Chondrocyte (in vitro differentiated cells): Measurements from ENCODE around the gene PHLPP1. TPM values are rescaled to one million over a fixed set of nuclear protein-coding genes. Genes with fewer than 3 reads are reported as not detected.

Experiments used
- DNase-seq: peaks from one replicate; pipeline ENCODE4 v3.0.0; 2021; ENCODE audit warnings: mixed read lengths, low spot score
- H3K27ac Mint-ChIP-seq: one replicate; pipeline ENCODE4 v1.8.0; 2021; ENCODE audit warnings: mild to moderate bottlenecking, moderate library complexity, mixed read lengths; ENCODE audit not compliant: unreplicated experiment
- H3K27me3 Mint-ChIP-seq: 2 replicates; pipeline ENCODE4 v1.8.0; 2021; ENCODE audit warnings: low read depth, mixed read lengths
- H3K36me3 Mint-ChIP-seq: 2 replicates; pipeline ENCODE4 v1.8.0; 2021; ENCODE audit warnings: low read depth, mixed read lengths
- H3K4me1 Mint-ChIP-seq: 2 replicates; pipeline ENCODE4 v1.8.0; 2021; ENCODE audit warnings: low read depth, mild to moderate bottlenecking, mixed read lengths
- H3K4me3 Mint-ChIP-seq: one replicate; pipeline ENCODE4 v1.8.0; 2021; ENCODE audit warnings: mild to moderate bottlenecking, moderate library complexity, mixed read lengths; ENCODE audit not compliant: unreplicated experiment
- H3K9me3 Mint-ChIP-seq: 2 replicates; pipeline ENCODE4 v1.8.0; 2021; ENCODE audit warnings: low read depth, mixed read lengths
- CTCF ChIP-seq: fragments of 200-600 bp; sonication (generic); IDR thresholded peaks from 2 replicates; pipeline ENCODE4 v1.5.0; 2021; ENCODE audit warnings: antibody characterized with exemption, mild to moderate bottlenecking, moderate library complexity
- total RNA-seq: library from RNA; stranded (reverse); gene quantifications from 3 replicates; pipeline ENCODE4 v1.2.1, GENCODE V29; 2021

Gene PHLPP1
- total RNA-seq, 1 donor from 2014 or later = 10.4 TPM

DNA sequence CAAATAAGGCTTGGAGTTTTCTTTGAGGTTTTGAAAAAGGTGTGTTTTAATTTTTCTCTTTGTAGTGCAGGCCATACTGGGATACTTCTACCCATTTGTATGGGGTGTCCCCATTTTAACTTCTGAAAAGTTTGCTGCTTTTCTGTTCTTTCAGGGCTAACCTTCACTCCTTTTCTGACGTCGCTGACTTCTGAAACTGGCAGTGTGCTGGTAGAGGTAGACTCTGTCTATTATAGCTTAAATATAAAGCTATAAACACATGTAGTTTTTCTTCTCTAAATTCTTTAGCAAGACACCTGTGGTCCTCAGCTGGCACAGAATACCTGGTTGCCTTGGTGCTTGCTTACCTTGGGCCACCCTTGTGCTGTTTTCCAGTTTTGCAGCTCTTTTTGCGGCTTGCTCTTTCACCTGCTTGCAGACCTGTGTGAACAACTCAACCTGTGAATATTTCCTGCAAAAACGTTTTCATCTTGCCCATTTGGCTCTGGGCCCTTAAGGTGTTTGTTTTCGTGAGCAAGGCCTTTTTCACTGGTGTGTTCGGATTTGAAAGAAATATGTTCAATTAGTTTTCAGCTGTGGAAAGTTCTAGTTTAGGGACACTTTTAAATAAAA is 42.2 kb downstream of the PHLPP1 start:
- Mint-ChIP-seq H3K4me1 (peaks cover 35% of the 10 kb centered on the region), H3K36me3 (no peaks in the 10 kb centered on the region), H3K4me3 (no peak overlapping the region), H3K27ac (no peak overlapping the region), H3K27me3 (no peaks in the 10 kb centered on the region), H3K9me3 (peaks cover 10% of the 10 kb centered on the region)
- no peak for DNase-seq
- TF ChIP-seq CTCF = no peak

GRCh38 chr18:62758591-62758990 is 43.2 kb downstream of the PHLPP1 start:
- Mint-ChIP-seq H3K27ac (no peak overlapping the region), H3K4me3 (no peak overlapping the region), H3K9me3 (peaks cover 10% of the 10 kb centered on the region), H3K36me3 (no peaks in the 10 kb centered on the region), H3K4me1 (peaks cover 39% of the 10 kb centered on the region), H3K27me3 (no peaks in the 10 kb centered on the region)
- no peak for TF ChIP-seq CTCF
- DNase-seq = no peak

- Mint-ChIP-seq H3K27me3 (no peaks in the 10 kb centered on the region), H3K4me1 (peaks cover 46% of the 10 kb centered on the region), H3K4me3 (peak overlapping the region; percentile 42)
Observed at GRCh38 chr18:62759704-62760402, 44.5 kb downstream of the PHLPP1 start.

GRCh38 chr18:62760403-62760734 is 45.0 kb downstream of the PHLPP1 start:
- no peak for DNase-seq
- TF ChIP-seq CTCF = no peak
- no peaks in the 10 kb centered on the region for H3K27me3 Mint-ChIP-seq
- no peaks in the 10 kb centered on the region for H3K36me3 Mint-ChIP-seq
- peaks cover 7% of the 10 kb centered on the region for H3K9me3 Mint-ChIP-seq
- H3K4me1 Mint-ChIP-seq = peaks cover 48% of the 10 kb centered on the region
- H3K4me3 Mint-ChIP-seq = peak overlapping the region; percentile 42
- H3K27ac Mint-ChIP-seq = peak overlapping the region; percentile 89

More at GRCh38 chr18:62759704-62760402, 44.5 kb downstream of the PHLPP1 start:
- peak overlapping the region; percentile 89 for H3K27ac Mint-ChIP-seq
- no peaks in the 10 kb centered on the region for H3K36me3 Mint-ChIP-seq
- peaks cover 10% of the 10 kb centered on the region for H3K9me3 Mint-ChIP-seq
- DNase-seq = no peak
- TF ChIP-seq CTCF = no peak

GRCh38 chr18:62763101-62763521 is 47.8 kb downstream of the PHLPP1 start:
- Mint-ChIP-seq H3K9me3 (no peaks in the 10 kb centered on the region), H3K4me3 (peak overlapping the region; percentile 37), H3K4me1 (peaks cover 58% of the 10 kb centered on the region), H3K36me3 (no peaks in the 10 kb centered on the region), H3K27me3 (no peaks in the 10 kb centered on the region), H3K27ac (peak overlapping the region; percentile 64)
- no peak for TF ChIP-seq CTCF
- DNase-seq = no peak
